GM19023 (cell line): ENCODE data around the gene PSMD11.
"Not testable (repeated sequence)": the region's sequence is repeated elsewhere in the genome, so short reads cannot be mapped to it uniquely, and the experiment has no call there.

ENCODE experiments used
- ATAC-seq: cut with Tn5 transposase; IDR thresholded peaks from one replicate; pipeline ENCODE4 v1.9.1; 2021; ENCODE audit warnings: mild to moderate bottlenecking, moderate library complexity; ENCODE audit not compliant: unreplicated experiment

Gene PSMD11

GRCh38 chr17:32510466-32510865 is 66.2 kb downstream of the PSMD11 start:
- no peak for ATAC-seq

GRCh38 chr17:32512328-32512727 is 68.0 kb downstream of the PSMD11 start:
- no peak for ATAC-seq

- no peak for ATAC-seq
Measured at GRCh38 chr17:32513579-32513978, 69.3 kb downstream of the PSMD11 start.

- no peak for ATAC-seq
Measured at GRCh38 chr17:32514606-32515005, 70.3 kb downstream of the PSMD11 start.

- ATAC-seq = peak; percentile 49
Measured at GRCh38 chr17:32515677-32516383, 71.5 kb downstream of the PSMD11 start.

- no peak for ATAC-seq
Measured at GRCh38 chr17:32516450-32516849, 72.1 kb downstream of the PSMD11 start.

- no peak for ATAC-seq
Measured at GRCh38 chr17:32516940-32517701, 72.8 kb downstream of the PSMD11 start.

GRCh38 chr17:32517982-32518381 is 73.7 kb downstream of the PSMD11 start:
- no peak for ATAC-seq

GRCh38 chr17:32518646-32519227 is 74.4 kb downstream of the PSMD11 start:
- ATAC-seq = no peak

GRCh38 chr17:32519228-32520103 is 75.2 kb downstream of the PSMD11 start:
- ATAC-seq = no peak

- ATAC-seq = no peak
Measured at GRCh38 chr17:32520104-32520701, 75.9 kb downstream of the PSMD11 start.

- no peak for ATAC-seq
Measured at GRCh38 chr17:32520737-32521404, 76.6 kb downstream of the PSMD11 start.

- peak; percentile 62 for ATAC-seq
Measured at GRCh38 chr17:32523017-32523680, 78.8 kb downstream of the PSMD11 start.

- ATAC-seq = peak; percentile 44
Measured at GRCh38 chr17:32523827-32524552, 79.7 kb downstream of the PSMD11 start.

GRCh38 chr17:32524553-32524880 is 80.2 kb downstream of the PSMD11 start:
- ATAC-seq = not testable (repeated sequence)

GRCh38 chr17:32525122-32525521 is 80.8 kb downstream of the PSMD11 start:
- ATAC-seq = no peak

GRCh38 chr17:32527146-32527545 is 82.8 kb downstream of the PSMD11 start:
- ATAC-seq = no peak

- no peak for ATAC-seq
Measured at GRCh38 chr17:32528825-32529224, 84.5 kb downstream of the PSMD11 start.

GRCh38 chr17:32529604-32530003 is 85.3 kb downstream of the PSMD11 start:
- no peak for ATAC-seq
